Esophagus squamous epithelium (tissue), 5 donors: Measurements from ENCODE around the gene LGALS4. TPM values are rescaled to one million over a fixed set of nuclear protein-coding genes. Genes with fewer than 3 reads are reported as not detected.
"Not testable (repeated sequence)": the region's sequence is repeated elsewhere in the genome, so short reads cannot be mapped to it uniquely, and the experiment has no call there.

Source experiments
- DNase-seq: peaks from one replicate; lab custom pipeline; 2025; lab: John Stamatoyannopoulos, UW
- H3K27ac ChIP-seq, 4 donors: fragments of 200-600 bp; sonication (generic); one replicate each; pipeline ENCODE4 v1.5.1; 2016 to 2019; ENCODE audit warnings: mild to moderate bottlenecking in 1 of 4
- H3K27me3 ChIP-seq, 4 donors: fragments of 200-600 bp; sonication (generic); 1 replicate in 3 of 4; 2 replicates in 1 of 4; pipeline versions ENCODE4 v1.5.1 to v1.6.0; 2017 to 2021; ENCODE audit warnings: antibody characterized with exemption in 1 of 4
- H3K36me3 ChIP-seq, 3 donors: fragments of 200-600 bp; sonication (generic); one replicate each; pipeline ENCODE4 v1.5.1; 2016 to 2019
- H3K4me1 ChIP-seq, 3 donors: fragments of 200-600 bp; sonication (generic); one replicate each; pipeline ENCODE4 v1.5.1; 2017 to 2019
- H3K4me3 ChIP-seq, 4 donors: fragments of 200-600 bp; sonication (generic); 1 replicate in 3 of 4; 2 replicates in 1 of 4; pipeline ENCODE4 v1.5.1; 2016 to 2019; ENCODE audit warnings: mild to moderate bottlenecking in 2 of 4, moderate library complexity in 1 of 4
- H3K9me3 ChIP-seq, 3 donors: fragments of 200-600 bp; sonication (generic); one replicate each; pipeline ENCODE4 v1.5.1; 2016 to 2019
- POLR2A ChIP-seq, 4 donors: fragments of 450-650 bp; IDR thresholded peaks; one replicate each; pipeline ENCODE4 v1.6.1; 2017; ENCODE audit warnings: antibody characterized with exemption in 4 of 4, mild to moderate bottlenecking in 4 of 4, moderate library complexity in 3 of 4
- WGBS, 2 donors: methylation state at CpG; one replicate each; pipeline ENCODE4 v1.1.5; 2018; 5-methylcytosine and 5-hydroxymethylcytosine counted together
- intact Hi-C: fragments of 100-400 bp; cut with DNase I; formaldehyde crosslinking; loops from one replicate; pipeline ENCODE4 v1.15.0; 2022
- total RNA-seq, 4 donors: library from RNA; depleted of rRNA; stranded (reverse); fragments of >200 nt; gene quantifications; one replicate each; pipeline ENCODE4 v1.1.0, GENCODE V29; 2016
- TF ChIP-seq, protein P1 (sequence below), 6 experiments: fragments of 450-650 bp in 4 of 6; fragments of 200-600 bp in 2 of 6; sonication (generic) in 2 of 6; IDR thresholded peaks; one replicate each; pipeline ENCODE4 v1.5.1; 2016 to 2019; ENCODE audit warnings: antibody characterized with exemption in 6 of 6, mild to moderate bottlenecking in 4 of 6, moderate library complexity in 4 of 6
- donor health status: DM: yes; HTN: yes; CAD: no.

Gene LGALS4
- total RNA-seq, 4 donors from 2014 or later: 0.62 to 0.76 TPM; not detected in 2

DNA sequence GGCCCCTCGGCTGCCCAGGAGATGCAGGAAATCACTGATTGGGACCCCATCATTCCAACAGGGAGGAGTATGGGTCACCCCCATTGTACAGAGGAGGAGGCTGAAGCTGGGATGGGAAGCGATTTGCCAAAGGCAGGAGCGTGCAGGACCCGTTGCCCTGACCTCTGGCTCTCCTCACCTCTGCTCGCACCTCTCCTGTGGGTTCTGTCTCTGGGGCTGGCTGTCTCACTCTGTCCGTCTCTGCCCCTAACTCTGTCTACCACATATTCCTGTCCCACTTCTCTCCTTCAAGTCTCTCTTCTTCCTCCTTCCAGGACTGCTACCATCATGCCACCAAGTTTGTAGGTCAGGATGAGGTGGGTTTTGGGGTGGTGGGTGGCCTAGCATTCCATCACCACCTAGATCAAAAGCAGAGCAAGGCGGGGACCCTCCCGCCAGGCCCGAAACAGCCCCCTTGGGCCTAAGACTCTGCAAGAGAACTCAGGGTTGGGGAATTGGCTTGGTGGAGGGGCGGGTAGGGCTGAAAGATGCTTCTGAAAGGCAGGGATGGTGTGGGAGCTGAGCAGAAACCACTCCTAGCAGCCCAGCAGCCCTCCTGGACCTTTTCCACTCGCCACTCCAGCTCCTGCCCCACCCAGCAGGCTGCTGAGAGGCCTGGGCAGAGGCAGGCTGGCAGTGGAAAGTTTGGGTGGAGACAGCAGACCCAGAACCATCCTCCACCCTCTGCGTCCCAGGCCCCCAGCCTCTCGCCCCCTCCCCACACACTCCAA, 38.4 kb downstream of the LGALS4 start:
- DNase-seq: no peak
- Histone ChIP-seq H3K4me1 (peaks cover 14 to 38% (median 14%) of the 10 kb centered on the region in 3 donors), H3K36me3 (no peaks in the 10 kb centered on the region), H3K27me3 (no peaks in the 10 kb centered on the region), H3K9me3 (no peaks in the 10 kb centered on the region), H3K4me3 (no peak overlapping the region), H3K27ac (peak overlapping the region; percentile 18 to 84 (median 72))
- intact Hi-C loops: no loop called here
- 69 to 73% methylated on average over 3 to 9 of the region's 13 CpGs for WGBS, 2 donors
- TF ChIP-seq, protein P1, sequence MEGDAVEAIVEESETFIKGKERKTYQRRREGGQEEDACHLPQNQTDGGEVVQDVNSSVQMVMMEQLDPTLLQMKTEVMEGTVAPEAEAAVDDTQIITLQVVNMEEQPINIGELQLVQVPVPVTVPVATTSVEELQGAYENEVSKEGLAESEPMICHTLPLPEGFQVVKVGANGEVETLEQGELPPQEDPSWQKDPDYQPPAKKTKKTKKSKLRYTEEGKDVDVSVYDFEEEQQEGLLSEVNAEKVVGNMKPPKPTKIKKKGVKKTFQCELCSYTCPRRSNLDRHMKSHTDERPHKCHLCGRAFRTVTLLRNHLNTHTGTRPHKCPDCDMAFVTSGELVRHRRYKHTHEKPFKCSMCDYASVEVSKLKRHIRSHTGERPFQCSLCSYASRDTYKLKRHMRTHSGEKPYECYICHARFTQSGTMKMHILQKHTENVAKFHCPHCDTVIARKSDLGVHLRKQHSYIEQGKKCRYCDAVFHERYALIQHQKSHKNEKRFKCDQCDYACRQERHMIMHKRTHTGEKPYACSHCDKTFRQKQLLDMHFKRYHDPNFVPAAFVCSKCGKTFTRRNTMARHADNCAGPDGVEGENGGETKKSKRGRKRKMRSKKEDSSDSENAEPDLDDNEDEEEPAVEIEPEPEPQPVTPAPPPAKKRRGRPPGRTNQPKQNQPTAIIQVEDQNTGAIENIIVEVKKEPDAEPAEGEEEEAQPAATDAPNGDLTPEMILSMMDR (IDR thresholded peaks at IDR 0.05): no peak
- no peak for TF ChIP-seq POLR2A (IDR thresholded peaks at IDR 0.05)

DNA sequence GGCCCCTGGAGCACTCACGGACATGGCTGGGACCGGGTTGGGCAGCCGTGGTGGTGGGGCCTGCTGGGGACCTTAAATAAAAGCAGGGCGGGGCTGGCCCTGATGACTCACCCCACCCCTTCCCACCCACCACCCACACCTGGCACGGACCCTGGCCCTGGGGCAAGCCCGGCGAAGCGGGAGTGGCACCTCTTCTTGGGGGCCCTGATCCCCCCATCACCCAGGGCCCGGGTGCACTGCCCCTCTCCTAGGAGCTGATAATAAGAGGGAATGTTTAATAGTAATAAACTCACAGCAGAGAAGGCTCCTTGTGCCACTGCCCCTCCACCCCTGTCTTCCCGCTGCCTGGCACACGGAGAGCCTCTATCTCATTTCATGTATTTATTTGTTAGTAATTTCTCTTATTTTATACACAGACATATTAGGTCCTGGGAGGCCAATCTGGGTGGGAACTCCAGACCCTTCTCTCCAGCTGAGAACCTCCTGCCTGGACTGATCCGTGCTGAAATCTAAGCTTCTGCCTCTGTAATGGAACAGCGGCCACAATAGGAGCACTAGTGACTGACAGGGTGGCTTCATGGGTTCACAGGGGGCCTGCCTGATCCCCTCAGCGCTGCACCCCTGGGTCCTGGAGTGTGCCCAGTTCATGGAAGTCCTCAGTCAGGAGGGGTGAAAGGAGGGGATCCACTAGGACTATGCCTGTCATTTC, 39.1 kb downstream of the LGALS4 start, which contains the start of gene LGALS7:
Gene LGALS7 (minus strand): TSS at position 49 of the 709 bp plus-strand sequence. CDS start 25 bp downstream, at position 24.
- Histone ChIP-seq H3K4me3 (no peak within 1 kb of the TSS), H3K4me1 (peaks cover 15 to 45% (median 17%) of the 10 kb centered on the region in 3 donors), H3K27me3 (no peaks in the 10 kb centered on the region), H3K9me3 (no peaks in the 10 kb centered on the region), H3K27ac (peak within 1 kb of the TSS in 3 of 4 donors; percentile 70 to 84 (median 81)), H3K36me3 (no peaks in the 10 kb centered on the region)
- TF ChIP-seq, protein P1 (IDR thresholded peaks at IDR 0.05): no peak
- no peak for TF ChIP-seq POLR2A (IDR thresholded peaks at IDR 0.05)
- 70 to 75% methylated on average over 5 to 6 of the region's 14 CpGs for WGBS, 2 donors
- intact Hi-C loops: no loop called here
- no peak for DNase-seq

DNA sequence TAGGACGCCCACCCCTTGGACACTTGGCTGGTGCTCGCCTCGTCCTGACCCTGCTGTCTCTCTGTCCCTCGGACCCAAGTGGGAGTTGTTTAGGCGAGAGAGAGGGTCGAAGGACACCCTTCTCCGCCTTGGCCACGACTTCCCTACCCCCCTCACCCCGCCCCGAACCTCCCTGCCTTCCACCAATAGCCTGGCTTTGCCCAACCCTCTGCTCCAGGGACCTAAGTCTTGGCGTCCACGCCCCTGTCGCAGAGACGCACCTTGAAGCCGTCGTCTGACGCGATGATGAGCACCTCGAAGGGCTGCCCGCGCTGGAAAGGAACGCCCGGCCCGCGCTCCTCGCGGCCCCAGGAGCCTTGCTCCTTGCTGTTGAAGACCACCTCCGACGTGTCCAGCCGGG, 41.2 kb downstream of the LGALS4 start:
- H3K27me3 ChIP-seq, H3K9me3 ChIP-seq, DNase-seq, intact Hi-C loops, H3K36me3 ChIP-seq: not testable (repeated sequence)
- peak overlapping the region in 2 of 4 donors; percentile 75 to 81 for H3K27ac ChIP-seq
- H3K4me3 ChIP-seq: peak overlapping the region in 1 of 4 donors; percentile 40
- peaks cover 15 to 45% (median 17%) of the 10 kb centered on the region in 3 donors for H3K4me1 ChIP-seq
- no CpG with 5 or more reads among the region's 30 CpGs for WGBS, 2 donors

DNA sequence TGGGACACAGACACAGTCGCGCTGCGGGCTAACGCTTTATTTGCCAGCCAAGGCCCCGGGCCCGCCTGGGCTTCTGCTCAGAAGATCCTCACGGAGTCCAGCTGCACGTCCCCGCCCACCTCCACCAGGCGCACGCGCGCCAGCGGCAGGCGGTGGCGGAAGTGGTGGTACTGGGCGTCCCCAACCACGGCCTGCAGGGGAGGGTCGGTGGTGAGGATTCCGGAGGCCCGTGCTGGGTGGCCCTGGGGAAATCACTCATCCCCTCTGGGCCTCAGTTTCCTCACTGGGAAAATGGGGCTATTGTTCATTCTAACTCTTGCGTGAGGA, 41.8 kb downstream of the LGALS4 start:
- Histone ChIP-seq H3K4me3 (peak overlapping the region in 1 of 4 donors; percentile 26), H3K4me1 (peaks cover 15 to 41% (median 17%) of the 10 kb centered on the region in 3 donors), H3K27ac (peak overlapping the region in 2 of 4 donors; percentile 77 to 83)
- H3K9me3 ChIP-seq, intact Hi-C loops, H3K27me3 ChIP-seq, H3K36me3 ChIP-seq, DNase-seq: not testable (repeated sequence)
- WGBS, 2 donors: no CpG with 5 or more reads among the region's 22 CpGs

DNA sequence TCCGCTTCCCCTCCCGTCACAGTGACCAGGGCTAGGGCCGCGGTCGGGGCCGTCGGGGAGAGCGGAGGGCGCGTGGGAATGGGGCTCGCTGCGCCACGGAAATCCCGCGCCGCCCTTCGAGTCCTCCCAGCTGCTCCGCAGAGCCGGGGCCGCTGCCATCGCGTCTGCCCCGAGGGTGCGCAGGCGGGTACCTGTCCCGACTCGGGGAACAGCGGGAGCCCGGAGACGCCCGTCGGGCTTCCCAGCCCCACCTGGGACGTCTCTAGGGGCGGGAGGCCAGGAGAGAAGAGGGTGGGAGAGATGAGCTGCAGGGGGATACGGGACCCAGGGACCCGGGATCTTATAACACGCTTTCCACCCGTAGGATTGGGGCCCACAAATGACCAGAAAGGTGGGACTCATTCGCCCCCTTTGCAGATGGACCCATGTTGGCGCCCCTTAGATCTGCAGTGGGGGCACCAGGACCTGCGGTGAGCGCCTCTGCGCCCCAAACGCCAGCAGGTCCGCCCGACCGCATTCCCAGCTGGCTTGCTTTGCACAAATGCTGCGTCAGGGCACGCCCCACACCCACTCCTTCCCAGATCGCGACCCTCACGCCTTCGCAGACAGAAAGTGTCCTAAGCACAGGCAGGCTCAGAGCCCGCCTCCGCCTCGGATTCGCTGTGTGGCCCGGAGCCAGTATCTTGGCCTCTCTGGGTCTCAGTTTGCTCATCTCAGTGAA, 42.4 kb downstream of the LGALS4 start:
- Histone ChIP-seq H3K27ac (peak overlapping the region; percentile 88 to 95 (median 91)), H3K4me3 (peak overlapping the region; percentile 11 to 60 (median 42)), H3K4me1 (peaks cover 15 to 36% (median 17%) of the 10 kb centered on the region in 3 donors)
- intact Hi-C loops, H3K36me3 ChIP-seq, H3K27me3 ChIP-seq, DNase-seq, H3K9me3 ChIP-seq: not testable (repeated sequence)
- WGBS, 2 donors: no CpG with 5 or more reads among the region's 58 CpGs

DNA sequence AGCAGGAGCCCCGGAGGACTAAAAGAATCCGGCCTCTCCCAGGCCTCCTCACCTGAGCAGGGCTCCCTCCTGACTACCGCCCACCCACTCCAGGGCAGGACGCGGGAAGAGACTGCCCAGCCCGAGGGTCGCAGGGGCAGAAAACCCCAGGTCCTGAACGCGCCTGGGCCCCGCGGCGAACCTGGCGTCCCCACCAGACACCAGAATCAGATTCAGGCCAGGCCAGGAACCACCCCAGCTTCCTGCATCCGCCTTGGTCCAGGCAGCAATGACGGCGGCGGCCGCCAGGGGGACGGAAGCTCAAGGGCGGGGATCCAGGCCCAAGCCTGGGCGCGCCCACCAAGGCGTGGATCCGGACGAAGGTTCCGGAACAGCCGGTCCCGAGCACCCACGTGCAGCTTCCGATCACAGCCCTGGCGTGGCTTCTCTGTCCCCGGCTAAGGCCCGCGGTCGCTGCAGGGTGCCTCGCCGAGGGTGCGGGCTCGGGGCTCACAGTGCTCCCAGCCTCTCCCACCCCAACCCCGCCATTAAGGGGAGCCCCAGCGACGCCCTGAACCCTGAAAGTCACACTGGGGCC, 43.0 kb downstream of the LGALS4 start:
- Histone ChIP-seq H3K9me3 (no peaks in the 10 kb centered on the region), H3K36me3 (no peaks in the 10 kb centered on the region), H3K4me1 (peaks cover 10 to 29% (median 12%) of the 10 kb centered on the region in 3 donors), H3K4me3 (peak overlapping the region; percentile 11 to 60 (median 42)), H3K27ac (peak overlapping the region; percentile 88 to 95 (median 91)), H3K27me3 (no peaks in the 10 kb centered on the region)
- TF ChIP-seq, protein P1 (IDR thresholded peaks at IDR 0.05): peak; percentile 91 to 99 (median 98)
- peak in 1 of 4 donors; percentile 65 for TF ChIP-seq POLR2A (IDR thresholded peaks at IDR 0.05)
- DNase-seq: peak; percentile 76
- intact Hi-C loops: no loop called here
- WGBS, 2 donors: 5 to 42% methylated on average over 5 to 15 of the region's 42 CpGs
